Aorta (tissue), 5 donors: Measurements from ENCODE around the gene PDIA5. TPM values are rescaled to one million over a fixed set of nuclear protein-coding genes. Genes with fewer than 3 reads are reported as not detected.

Source experiments
- ATAC-seq: fragments of 200-7000 bp; cut with Tn5 transposase; one replicate; pipeline ENCODE4 v1.9.1; 2022; ENCODE audit warnings: moderate library complexity; ENCODE audit not compliant: low FRiP score
- DNase-seq, 2 donors: peaks; one replicate each; pipeline ENCODE4 v3.0.0-alpha.2; 2020
- H3K27ac ChIP-seq, 2 donors: one replicate each; pipeline ENCODE4 v1.5.1; 2013; ENCODE audit warnings: low read length in 2 of 2, mild to moderate bottlenecking in 2 of 2, moderate library complexity in 2 of 2, control low read depth in 1 of 2, inconsistent platforms in 1 of 2, low read depth in 1 of 2
- H3K27me3 ChIP-seq, 2 donors: one replicate each; pipeline ENCODE4 v1.6.1; 2013; ENCODE audit warnings: control low read depth in 1 of 2, low read length in 1 of 2, mild to moderate bottlenecking in 1 of 2, moderate library complexity in 1 of 2; ENCODE audit not compliant: insufficient read depth in 2 of 2, control insufficient read depth in 1 of 2
- H3K36me3 ChIP-seq, 2 donors: one replicate each; pipeline ENCODE4 v1.6.1; 2013; ENCODE audit warnings: control low read depth in 1 of 2, low read length in 1 of 2, mild to moderate bottlenecking in 1 of 2; ENCODE audit not compliant: insufficient read depth in 2 of 2, control insufficient read depth in 1 of 2
- H3K4me1 ChIP-seq, 2 donors: one replicate each; pipeline ENCODE4 v1.6.1; 2013; ENCODE audit warnings: low read length in 2 of 2, control low read depth in 1 of 2, mild to moderate bottlenecking in 1 of 2, moderate library complexity in 1 of 2; ENCODE audit not compliant: insufficient read depth in 2 of 2, control insufficient read depth in 1 of 2
- H3K4me3 ChIP-seq, 2 donors: one replicate each; pipeline ENCODE4 v1.5.1; 2013; ENCODE audit warnings: low read length in 2 of 2, control low read depth in 1 of 2, mild to moderate bottlenecking in 1 of 2
- H3K9me3 ChIP-seq: one replicate; pipeline ENCODE4 v1.6.1; 2013; ENCODE audit warnings: mild to moderate bottlenecking, low read length; ENCODE audit not compliant: control insufficient read depth
- WGBS, 2 donors: extraction: QIAGEN DNeasy Blood & Tissue Kit; methylation state at CpG; one replicate each; pipeline ENCODE4 v1.1.7; 2013; 5-methylcytosine and 5-hydroxymethylcytosine counted together
- intact Hi-C, 2 donors: fragments of 100-400 bp; cut with DNase I; formaldehyde crosslinking; loops; one replicate each; pipeline versions ENCODE4 v1.14.2 to v1.15.0; 2022
- polyA plus RNA-seq, 2 donors: library from polyadenylated mRNA; stranded (reverse); fragments of 200-250 nt; gene quantifications; one replicate each; pipeline ENCODE4 v1.2.3, GENCODE V29; 2013
- total RNA-seq, 2 donors: library from RNA; stranded (reverse); fragmentation: NEBNext Ultra II Directional; extraction: Animal tissue kit (Norgen Biotek cat#: 25700); gene quantifications; one replicate each; pipeline ENCODE4 v1.2.1, GENCODE V29; 2021
- donor health status: healthy with polysubstance abuse.
- donor health status: Bipolar disorder and iron deficiency.
- donor health status: DM: no; HTN: no; CAD: no.
- donor health status: DM: no; HTN: no; CAD: no.
- donor health status: DM: yes; HTN: yes; CAD: no.

The PDIA5 gene
- total and polyA plus RNA-seq, 4 donors = 8.6 to 50.4 (median 30.4) TPM

- Histone ChIP-seq H3K27me3 (no peaks in the 10 kb centered on the region), H3K9me3 (no peaks in the 10 kb centered on the region), H3K27ac (no peak overlapping the region), H3K4me3 (no peak overlapping the region), H3K36me3 (no peaks in the 10 kb centered on the region), H3K4me1 (no peaks in the 10 kb centered on the region)
- DNase-seq (no peak), ATAC-seq (no peak)
- intact Hi-C loops = no loop called here
- WGBS, 2 donors = 37 to 54% methylated on average over 7 of the region's 7 CpGs
These were observed 4.8 kb downstream of the PDIA5 start for GRCh38 chr3:123071581-123071980.

- Histone ChIP-seq H3K27me3 (no peaks in the 10 kb centered on the region), H3K4me3 (no peak overlapping the region), H3K27ac (no peak overlapping the region), H3K4me1 (no peaks in the 10 kb centered on the region), H3K9me3 (no peaks in the 10 kb centered on the region), H3K36me3 (no peaks in the 10 kb centered on the region)
- DNase-seq (peak in 1 of 2 donors; percentile 60), ATAC-seq (peak; percentile 3)
- intact Hi-C loops = no loop called here
- WGBS, 2 donors = 32 to 52% methylated on average over 5 of the region's 5 CpGs
These were observed 5.3 kb downstream of the PDIA5 start for GRCh38 chr3:123072152-123072551.

GRCh38 chr3:123072564-123072963 is 5.7 kb downstream of the PDIA5 start:
- intact Hi-C loops = no loop called here
- H3K4me3 ChIP-seq = no peak overlapping the region
- H3K9me3 ChIP-seq = no peaks in the 10 kb centered on the region
- no peak for DNase-seq
- ATAC-seq = no peak
- WGBS, 2 donors = 93 to 97% methylated on average over 1 of the region's 1 CpG
- no peak overlapping the region for H3K27ac ChIP-seq
- no peaks in the 10 kb centered on the region for H3K36me3 ChIP-seq
- H3K27me3 ChIP-seq = no peaks in the 10 kb centered on the region
- no peaks in the 10 kb centered on the region for H3K4me1 ChIP-seq

GRCh38 chr3:123075359-123075758 is 8.5 kb downstream of the PDIA5 start:
- Histone ChIP-seq H3K4me3 (no peak overlapping the region), H3K9me3 (no peaks in the 10 kb centered on the region), H3K36me3 (no peaks in the 10 kb centered on the region), H3K27me3 (no peaks in the 10 kb centered on the region), H3K4me1 (no peaks in the 10 kb centered on the region), H3K27ac (no peak overlapping the region)
- no peak for DNase-seq
- ATAC-seq = no peak
- WGBS, 2 donors = 96 to 100% methylated on average over 1 of the region's 1 CpG
- intact Hi-C loops = no loop called here

- no peaks in the 10 kb centered on the region for H3K36me3 ChIP-seq
- ATAC-seq (no peak), DNase-seq (no peak)
- intact Hi-C loops = no loop called here
- WGBS, 2 donors = 86 to 91% methylated on average over 4 of the region's 4 CpGs
- H3K27ac ChIP-seq = no peak overlapping the region
- no peaks in the 10 kb centered on the region for H3K4me1 ChIP-seq
- no peak overlapping the region for H3K4me3 ChIP-seq
- no peaks in the 10 kb centered on the region for H3K9me3 ChIP-seq
- H3K27me3 ChIP-seq = no peaks in the 10 kb centered on the region
These were observed 9.3 kb downstream of the PDIA5 start for GRCh38 chr3:123076112-123076495.

- Histone ChIP-seq H3K4me1 (no peaks in the 10 kb centered on the region), H3K9me3 (no peaks in the 10 kb centered on the region), H3K36me3 (no peaks in the 10 kb centered on the region), H3K27ac (peak overlapping the region; percentile 34 to 56), H3K27me3 (no peaks in the 10 kb centered on the region), H3K4me3 (no peak overlapping the region)
- peak; percentile 35 for ATAC-seq
- DNase-seq = peak; percentile 84 to 90
- intact Hi-C loops = no loop called here
- WGBS, 2 donors = 1 to 3% methylated on average over 6 of the region's 6 CpGs
These were observed 9.9 kb downstream of the PDIA5 start for GRCh38 chr3:123076496-123077418.

- intact Hi-C loops = no loop called here
- WGBS, 2 donors = 95 to 96% methylated on average over 10 of the region's 10 CpGs
- no peak for DNase-seq
- no peak overlapping the region for H3K4me3 ChIP-seq
- no peak overlapping the region for H3K27ac ChIP-seq
- H3K4me1 ChIP-seq = no peaks in the 10 kb centered on the region
- no peaks in the 10 kb centered on the region for H3K9me3 ChIP-seq
- no peak for ATAC-seq
- H3K27me3 ChIP-seq = no peaks in the 10 kb centered on the region
- no peaks in the 10 kb centered on the region for H3K36me3 ChIP-seq
These were observed 11.3 kb downstream of the PDIA5 start for GRCh38 chr3:123078101-123078500.

- 83 to 84% methylated on average over 7 of the region's 7 CpGs for WGBS, 2 donors
- intact Hi-C loops = no loop called here
- DNase-seq (no peak), ATAC-seq (no peak)
- Histone ChIP-seq H3K4me3 (no peak overlapping the region), H3K27me3 (no peaks in the 10 kb centered on the region), H3K36me3 (no peaks in the 10 kb centered on the region), H3K27ac (no peak overlapping the region), H3K9me3 (no peaks in the 10 kb centered on the region), H3K4me1 (peaks cover 0 to 9% of the 10 kb centered on the region in 2 donors)
These were observed 14.2 kb downstream of the PDIA5 start for GRCh38 chr3:123080864-123081562.
